ENCODE measurements around the gene KLF13. TPM values are rescaled to one million over a fixed set of nuclear protein-coding genes. Genes with fewer than 3 reads are reported as not detected.

Gene KLF13
- total and polyA plus RNA-seq, 2 donors (not counting 1 experiment from before 2014, with no cell fraction given) = 65.5 to 140 TPM

DNA sequence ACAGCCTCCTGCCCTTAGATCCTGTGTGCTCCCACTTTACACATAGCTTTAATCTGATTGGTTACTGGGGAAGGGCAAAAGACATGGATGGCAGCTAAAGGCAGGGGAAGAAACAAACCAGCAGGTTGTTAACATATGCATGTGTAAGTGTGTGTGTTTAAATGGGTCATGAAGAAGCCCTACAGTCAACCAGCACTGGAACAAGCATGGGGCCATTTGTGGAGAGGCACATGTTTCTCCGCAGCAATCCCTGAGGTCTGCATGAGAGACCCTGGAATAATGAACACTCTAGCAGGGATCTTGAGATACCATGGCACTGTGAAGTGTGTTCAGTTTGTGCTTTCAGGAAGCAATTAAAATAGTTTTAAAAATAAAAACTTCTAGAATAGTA lies 6.0 kb downstream of the KLF13 start:
- ATAC-seq (ENCODE audit: low read depth) (no peak), DNase-seq (no peak)
- intact Hi-C loops (cut with micrococcal nuclease) = no loop called here
- POLR2A ChIA-PET = no interaction called here
- TF ChIP-seq EZH2 (IDR thresholded peaks at IDR 0.05; ENCODE audit: borderline replicate concordance, insufficient read depth, low read depth, low read length, poor library complexity, severe bottlenecking) = no peak
- TF ChIP-seq, protein P1, sequence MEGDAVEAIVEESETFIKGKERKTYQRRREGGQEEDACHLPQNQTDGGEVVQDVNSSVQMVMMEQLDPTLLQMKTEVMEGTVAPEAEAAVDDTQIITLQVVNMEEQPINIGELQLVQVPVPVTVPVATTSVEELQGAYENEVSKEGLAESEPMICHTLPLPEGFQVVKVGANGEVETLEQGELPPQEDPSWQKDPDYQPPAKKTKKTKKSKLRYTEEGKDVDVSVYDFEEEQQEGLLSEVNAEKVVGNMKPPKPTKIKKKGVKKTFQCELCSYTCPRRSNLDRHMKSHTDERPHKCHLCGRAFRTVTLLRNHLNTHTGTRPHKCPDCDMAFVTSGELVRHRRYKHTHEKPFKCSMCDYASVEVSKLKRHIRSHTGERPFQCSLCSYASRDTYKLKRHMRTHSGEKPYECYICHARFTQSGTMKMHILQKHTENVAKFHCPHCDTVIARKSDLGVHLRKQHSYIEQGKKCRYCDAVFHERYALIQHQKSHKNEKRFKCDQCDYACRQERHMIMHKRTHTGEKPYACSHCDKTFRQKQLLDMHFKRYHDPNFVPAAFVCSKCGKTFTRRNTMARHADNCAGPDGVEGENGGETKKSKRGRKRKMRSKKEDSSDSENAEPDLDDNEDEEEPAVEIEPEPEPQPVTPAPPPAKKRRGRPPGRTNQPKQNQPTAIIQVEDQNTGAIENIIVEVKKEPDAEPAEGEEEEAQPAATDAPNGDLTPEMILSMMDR (IDR thresholded peaks at IDR 0.05) = no peak
- H3K9ac ChIP-seq (ENCODE audit: low read length) = no peak overlapping the region
- peaks cover 6 to 26% of the 10 kb centered on the region in 2 experiments for H3K36me3 ChIP-seq (replicated peaks in 1 of 2; ENCODE audit: control extremely low read depth in 1 of 2, control insufficient read depth in 1 of 2, extremely low read depth in 1 of 2, insufficient read depth in 2 of 2, low read length in 1 of 2)
- H3K9me3 ChIP-seq (ENCODE audit: control extremely low read depth in 1 of 3, control insufficient read depth in 2 of 3, insufficient read depth in 1 of 3, low read length in 2 of 3) = no peaks in the 10 kb centered on the region
- Mint-ChIP-seq H3K9me3 (ENCODE audit: insufficient read depth) (no peaks in the 10 kb centered on the region), H3K4me3 (peak overlapping the region; percentile 91), H3K27me3 (no peaks in the 10 kb centered on the region), H3K27ac (peak overlapping the region; percentile 51), H3K4me1 (peaks cover 85% of the 10 kb centered on the region)
- H3K4me2 ChIP-seq (replicated peaks; ENCODE audit: low read depth, low read length, poor library complexity, severe bottlenecking) = peak overlapping the region; percentile 75
- H4K20me1 ChIP-seq (ENCODE audit: control insufficient read depth, insufficient read depth, low read length, poor library complexity, severe bottlenecking) = peaks cover 96% of the 10 kb centered on the region
- H3K79me2 ChIP-seq (ENCODE audit: control insufficient read depth, insufficient read depth, low read length) = peaks cover 96% of the 10 kb centered on the region
- H3K27me3 ChIP-seq (replicated peaks in 1 of 4; ENCODE audit: control extremely low read depth in 1 of 4, control insufficient read depth in 3 of 4, insufficient read depth in 4 of 4, low read length in 3 of 4) = no peaks in the 10 kb centered on the region
- WGBS (ENCODE audit: insufficient coverage) = 90% methylated on average over 1 of the region's 1 CpG
- no peak overlapping the region for H3K4me3 ChIP-seq (ENCODE audit: control extremely low read depth in 1 of 5, extremely low read depth in 1 of 5, insufficient read depth in 1 of 5, low read depth in 2 of 5, low read length in 4 of 5)
- H3K27ac ChIP-seq (ENCODE audit: low read length in 2 of 2) = peak overlapping the region in 1 of 2 donors; percentile 46
- no peak overlapping the region for H2AFZ ChIP-seq (ENCODE audit: insufficient read depth, low read depth, low read length, poor library complexity, severe bottlenecking)
- CTCF ChIA-PET = interaction anchor here (1.1 to 1.2 kb wide), 2 partner anchors 118 to 123 kb away, joined by 3 read pairs; no protein-coding TSS in a partner anchor
- H3K4me1 ChIP-seq (ENCODE audit: control insufficient read depth in 2 of 2, insufficient read depth in 2 of 2, low read length in 2 of 2) = peaks cover 82 to 88% of the 10 kb centered on the region in 2 donors

DNA sequence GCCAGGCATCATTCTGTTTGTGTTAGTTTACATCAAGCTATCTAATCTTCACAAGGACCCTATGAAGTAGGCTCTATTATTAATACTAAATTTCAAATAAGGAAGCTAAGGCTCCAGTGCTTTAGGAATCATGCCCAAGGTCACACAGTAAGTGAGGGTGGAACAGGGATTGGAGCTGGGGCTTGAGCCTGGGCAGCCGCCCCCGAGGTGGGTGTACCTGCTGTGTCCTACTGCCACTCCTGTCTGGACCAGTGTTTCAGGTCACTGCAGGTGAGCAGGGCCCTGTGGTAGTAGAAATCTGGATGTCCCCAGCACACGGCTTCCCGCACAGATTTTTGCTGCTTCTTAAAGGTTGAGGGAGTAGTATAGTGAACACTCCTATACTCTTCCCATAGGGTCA lies 6.5 kb downstream of the KLF13 start:
- Histone ChIP-seq H2AFZ (ENCODE audit: insufficient read depth, low read depth, low read length, poor library complexity, severe bottlenecking) (no peak overlapping the region), H3K4me3 (ENCODE audit: control extremely low read depth in 1 of 5, extremely low read depth in 1 of 5, insufficient read depth in 1 of 5, low read depth in 2 of 5, low read length in 4 of 5) (no peak overlapping the region), H3K4me2 (replicated peaks; ENCODE audit: low read depth, low read length, poor library complexity, severe bottlenecking) (peak overlapping the region; percentile 75), H3K79me2 (ENCODE audit: control insufficient read depth, insufficient read depth, low read length) (peaks cover 100% of the 10 kb centered on the region), H4K20me1 (ENCODE audit: control insufficient read depth, insufficient read depth, low read length, poor library complexity, severe bottlenecking) (peaks cover 100% of the 10 kb centered on the region), H3K27me3 (replicated peaks in 1 of 4; ENCODE audit: control extremely low read depth in 1 of 4, control insufficient read depth in 3 of 4, insufficient read depth in 4 of 4, low read length in 3 of 4) (no peaks in the 10 kb centered on the region), H3K9ac (ENCODE audit: low read length) (no peak overlapping the region), H3K36me3 (replicated peaks in 1 of 2; ENCODE audit: control extremely low read depth in 1 of 2, control insufficient read depth in 1 of 2, extremely low read depth in 1 of 2, insufficient read depth in 2 of 2, low read length in 1 of 2) (peaks cover 7 to 28% of the 10 kb centered on the region in 2 experiments), H3K9me3 (ENCODE audit: control extremely low read depth in 1 of 3, control insufficient read depth in 2 of 3, insufficient read depth in 1 of 3, low read length in 2 of 3) (no peaks in the 10 kb centered on the region), H3K27ac (ENCODE audit: low read length in 2 of 2) (no peak overlapping the region), H3K4me1 (ENCODE audit: control insufficient read depth in 2 of 2, insufficient read depth in 2 of 2, low read length in 2 of 2) (peaks cover 86 to 92% of the 10 kb centered on the region in 2 donors)
- WGBS (ENCODE audit: insufficient coverage) = 75% methylated on average over 2 of the region's 4 CpGs
- Mint-ChIP-seq H3K4me1 (peaks cover 89% of the 10 kb centered on the region), H3K4me3 (no peak overlapping the region), H3K27ac (no peak overlapping the region), H3K9me3 (ENCODE audit: insufficient read depth) (no peaks in the 10 kb centered on the region), H3K27me3 (no peaks in the 10 kb centered on the region)
- POLR2A ChIA-PET = no interaction called here
- no peak for DNase-seq
- ATAC-seq (ENCODE audit: low read depth) = no peak
- CTCF ChIA-PET = interaction anchor here (1.1 kb wide), 1 partner anchor 118 kb away, joined by 3 read pairs; no protein-coding TSS in a partner anchor
- intact Hi-C loops (cut with micrococcal nuclease) = no loop called here
- TF ChIP-seq EZH2 (IDR thresholded peaks at IDR 0.05; ENCODE audit: borderline replicate concordance, insufficient read depth, low read depth, low read length, poor library complexity, severe bottlenecking) = no peak
- TF ChIP-seq, protein P1 (IDR thresholded peaks at IDR 0.05) = no peak

All from B cell (primary cell).